Mucosa of descending colon (tissue), 3 donors: ENCODE measurements around the gene DNASE2. TPM values are rescaled to one million over a fixed set of nuclear protein-coding genes. Genes with fewer than 3 reads are reported as not detected.
A peak's percentile ranks its signal among the peaks of the same experiment; 100 is the strongest.

ENCODE experiments used
- ATAC-seq: fragments of 200-7000 bp; cut with Tn5 transposase; one replicate; pipeline ENCODE4 v1.9.1; 2020; ENCODE audit warnings: mild to moderate bottlenecking, moderate library complexity
- DNase-seq, 3 donors: peaks; one replicate each; pipeline ENCODE4 v3.0.0-alpha.2; 2020
- H3K36me3 ChIP-seq: fragments of 200-600 bp; one replicate; pipeline ENCODE4 v1.8.0; 2021; ENCODE audit warnings: low read depth, mild to moderate bottlenecking
- H3K4me1 ChIP-seq: fragments of 200-600 bp; one replicate; pipeline ENCODE4 v1.8.0; 2021; ENCODE audit warnings: low read depth, mild to moderate bottlenecking
- H3K4me3 ChIP-seq: fragments of 200-600 bp; one replicate; pipeline ENCODE4 v1.8.0; 2021; ENCODE audit warnings: mild to moderate bottlenecking
- H3K9me3 ChIP-seq: fragments of 200-600 bp; one replicate; pipeline ENCODE4 v1.8.0; 2021; ENCODE audit warnings: mild to moderate bottlenecking
- CTCF ChIP-seq: fragments of 200-600 bp; IDR thresholded peaks from one replicate; pipeline ENCODE4 v1.8.0; 2022; ENCODE audit warnings: antibody characterized with exemption, mild to moderate bottlenecking
- intact Hi-C, 2 donors: fragments of 100-400 bp; cut with DNase I in 1 of 2; cut with micrococcal nuclease in 1 of 2; formaldehyde crosslinking; loops; one replicate each; pipeline versions ENCODE4 v1.11.0 to v1.11.1; 2022; cut with DNase I, micrococcal nuclease
- total RNA-seq, 3 donors: library from RNA; stranded (reverse); fragmentation: NEBNext Ultra II Directional in 2 of 3; extraction: Animal tissue kit (Norgen Biotek cat#: 25700) in 2 of 3; gene quantifications; one replicate each; pipeline versions ENCODE4 v1.2.1 to v1.2.4, GENCODE V29; 2021 to 2023
- donor health status: DM: no; HTN: no; CAD: no; lungs with moderate emphysema.
- donor health status: DM: no; HTN: no; CAD: no.
- donor health status: DM: no; HTN: yes; CAD: no.

Gene DNASE2
- total RNA-seq, 3 donors from 2014 or later: 22.8 to 31.8 (median 30.3) TPM

GRCh38 chr19:12868540-12869112, 12.6 kb downstream of the DNASE2 start:
- peaks cover 6% of the 10 kb centered on the region for H3K4me1 ChIP-seq
- intact Hi-C loops: no loop called here
- no peaks in the 10 kb centered on the region for H3K36me3 ChIP-seq
- no peak overlapping the region for H3K4me3 ChIP-seq
- peak in 1 of 3 donors; percentile 42 for DNase-seq
- no peaks in the 10 kb centered on the region for H3K9me3 ChIP-seq
- TF ChIP-seq CTCF: no peak
- no peak for ATAC-seq

GRCh38 chr19:12867120-12868099, 13.8 kb downstream of the DNASE2 start:
- no peak for TF ChIP-seq CTCF
- Histone ChIP-seq H3K9me3 (no peaks in the 10 kb centered on the region), H3K4me1 (peaks cover 6% of the 10 kb centered on the region), H3K36me3 (no peaks in the 10 kb centered on the region), H3K4me3 (no peak overlapping the region)
- ATAC-seq (peak; percentile 86), DNase-seq (peak; percentile 77 to 83 (median 80))
- intact Hi-C loops: no loop called here

- Histone ChIP-seq H3K4me1 (peaks cover 6% of the 10 kb centered on the region), H3K4me3 (no peak overlapping the region), H3K9me3 (no peaks in the 10 kb centered on the region), H3K36me3 (no peaks in the 10 kb centered on the region)
- ATAC-seq: peak; percentile 52
- DNase-seq: peak in 1 of 3 donors; percentile 58
- intact Hi-C loops: no loop called here
- no peak for TF ChIP-seq CTCF
These were observed 14.7 kb downstream of the DNASE2 start for GRCh38 chr19:12866416-12867119.

- no peak for DNase-seq
- ATAC-seq: no peak
- TF ChIP-seq CTCF: no peak
- H3K4me3 ChIP-seq: no peak overlapping the region
- H3K36me3 ChIP-seq: no peaks in the 10 kb centered on the region
- intact Hi-C loops: no loop called here
- peaks cover 6% of the 10 kb centered on the region for H3K4me1 ChIP-seq
- no peaks in the 10 kb centered on the region for H3K9me3 ChIP-seq
These were observed 15.4 kb downstream of the DNASE2 start for GRCh38 chr19:12865746-12866415.
